Measurements from ENCODE around the gene PARD6G.

DNA sequence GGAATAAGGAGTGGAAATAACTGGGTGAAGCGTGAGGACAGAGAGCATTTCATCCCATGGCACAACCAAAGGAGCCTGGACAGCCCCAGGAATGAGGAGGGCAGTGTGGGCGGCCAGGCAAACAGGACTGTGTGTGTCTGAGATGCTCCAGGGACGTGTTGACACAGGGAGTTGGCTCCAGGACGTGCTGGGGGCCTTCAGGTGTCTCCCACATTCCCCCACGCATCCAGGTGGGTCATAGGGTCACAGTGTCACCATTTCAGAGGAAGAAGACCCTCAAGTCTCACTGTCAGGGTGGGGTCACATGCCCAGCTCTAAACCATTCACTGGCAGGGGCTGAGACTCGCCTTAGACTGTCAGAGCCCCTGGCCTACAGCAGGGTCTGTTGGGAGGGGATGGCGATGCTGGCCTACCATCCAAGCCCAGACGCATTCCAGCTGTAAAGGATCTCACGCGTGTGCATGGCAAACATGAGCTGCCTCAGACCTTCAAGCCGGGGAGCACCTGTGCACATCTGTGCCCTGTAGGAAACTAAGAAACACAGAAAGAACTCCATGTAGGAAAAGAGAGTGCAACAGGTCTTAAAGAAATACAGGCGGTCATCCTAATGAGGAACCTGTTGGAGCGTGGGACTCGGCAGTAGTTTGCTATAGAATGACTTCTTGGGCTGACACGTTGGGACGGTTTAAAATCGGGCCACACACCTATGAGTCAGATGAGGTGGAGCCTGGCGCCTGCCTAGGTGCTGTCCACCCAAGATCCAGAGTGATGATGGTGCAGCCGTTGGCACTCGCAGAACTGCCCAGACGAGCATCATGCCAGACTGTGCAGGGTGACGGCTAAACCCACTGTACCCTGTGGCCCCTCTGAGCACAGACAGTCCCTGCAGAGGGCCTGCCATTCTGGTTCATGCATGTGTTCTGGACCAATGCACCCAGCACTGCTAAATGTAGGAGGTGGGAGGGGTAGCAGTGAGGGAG is 17.3 kb downstream of the PARD6G start:
- no peak for TF ChIP-seq FOXK1 (CRISPR knock-in tag; IDR thresholded peaks at IDR 0.05; ENCODE audit: borderline replicate concordance, low read depth)
- TF ChIP-seq, protein P1, sequence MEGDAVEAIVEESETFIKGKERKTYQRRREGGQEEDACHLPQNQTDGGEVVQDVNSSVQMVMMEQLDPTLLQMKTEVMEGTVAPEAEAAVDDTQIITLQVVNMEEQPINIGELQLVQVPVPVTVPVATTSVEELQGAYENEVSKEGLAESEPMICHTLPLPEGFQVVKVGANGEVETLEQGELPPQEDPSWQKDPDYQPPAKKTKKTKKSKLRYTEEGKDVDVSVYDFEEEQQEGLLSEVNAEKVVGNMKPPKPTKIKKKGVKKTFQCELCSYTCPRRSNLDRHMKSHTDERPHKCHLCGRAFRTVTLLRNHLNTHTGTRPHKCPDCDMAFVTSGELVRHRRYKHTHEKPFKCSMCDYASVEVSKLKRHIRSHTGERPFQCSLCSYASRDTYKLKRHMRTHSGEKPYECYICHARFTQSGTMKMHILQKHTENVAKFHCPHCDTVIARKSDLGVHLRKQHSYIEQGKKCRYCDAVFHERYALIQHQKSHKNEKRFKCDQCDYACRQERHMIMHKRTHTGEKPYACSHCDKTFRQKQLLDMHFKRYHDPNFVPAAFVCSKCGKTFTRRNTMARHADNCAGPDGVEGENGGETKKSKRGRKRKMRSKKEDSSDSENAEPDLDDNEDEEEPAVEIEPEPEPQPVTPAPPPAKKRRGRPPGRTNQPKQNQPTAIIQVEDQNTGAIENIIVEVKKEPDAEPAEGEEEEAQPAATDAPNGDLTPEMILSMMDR (CRISPR knock-in tag; IDR thresholded peaks at IDR 0.05) = no peak

Measured in HepG2 (cell line).